Measurements from ENCODE around the gene NR4A2.
A peak's percentile ranks its signal among the peaks of the same experiment; 100 is the strongest.

The NR4A2 gene

DNA sequence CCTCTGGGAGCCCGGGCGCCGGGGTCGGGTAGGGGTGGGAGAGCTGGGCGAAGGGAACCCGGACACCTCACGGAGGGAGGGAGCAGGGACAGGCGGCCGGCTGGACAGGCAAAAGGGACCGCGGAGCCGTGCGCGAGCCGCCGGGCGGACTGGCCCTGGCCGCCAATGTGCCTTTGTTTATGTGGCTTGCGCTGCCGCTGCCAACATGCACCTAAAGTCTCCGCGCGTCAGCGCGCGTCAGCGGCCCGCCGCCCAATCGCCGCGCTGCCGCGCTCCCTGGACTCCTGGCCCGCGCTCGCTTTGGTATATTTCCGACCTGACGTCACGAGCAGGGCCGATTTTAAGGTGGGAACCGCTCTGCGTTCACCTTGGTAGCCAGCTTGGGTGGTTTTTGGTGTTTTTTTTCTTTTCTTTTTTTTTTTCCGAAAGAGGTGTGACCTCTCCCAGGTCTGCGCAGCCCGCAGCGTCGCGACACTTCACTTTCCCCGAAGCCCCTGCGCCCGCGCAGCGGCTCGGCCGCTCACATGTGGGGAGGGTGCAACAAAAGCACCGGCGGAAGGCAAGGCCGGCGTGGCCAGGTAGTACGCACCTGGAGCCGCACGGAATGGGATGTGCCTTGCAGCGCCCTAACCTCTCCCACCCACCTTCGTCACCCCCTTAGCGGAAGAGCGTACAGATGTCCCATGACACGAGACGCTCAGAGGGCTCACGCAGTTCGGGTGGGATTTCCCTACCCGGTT is at the start of gene NR4A2:
Gene NR4A2, minus strand, starts transcription at position 188 of the 740 bp plus-strand sequence. CDS start 2,535 bp downstream, outside the sequence.
- peak; percentile 79 to 84 for DNase-seq (ENCODE audit: low read depth in 2 of 2)

- no peak for DNase-seq (ENCODE audit: low read depth in 2 of 2)
Measured at GRCh38 chr2:156380117-156380645, 47.7 kb upstream of the NR4A2 start.

- DNase-seq (ENCODE audit: low read depth in 2 of 2): no peak
Measured at GRCh38 chr2:156379714-156380113, 47.2 kb upstream of the NR4A2 start.

DNA sequence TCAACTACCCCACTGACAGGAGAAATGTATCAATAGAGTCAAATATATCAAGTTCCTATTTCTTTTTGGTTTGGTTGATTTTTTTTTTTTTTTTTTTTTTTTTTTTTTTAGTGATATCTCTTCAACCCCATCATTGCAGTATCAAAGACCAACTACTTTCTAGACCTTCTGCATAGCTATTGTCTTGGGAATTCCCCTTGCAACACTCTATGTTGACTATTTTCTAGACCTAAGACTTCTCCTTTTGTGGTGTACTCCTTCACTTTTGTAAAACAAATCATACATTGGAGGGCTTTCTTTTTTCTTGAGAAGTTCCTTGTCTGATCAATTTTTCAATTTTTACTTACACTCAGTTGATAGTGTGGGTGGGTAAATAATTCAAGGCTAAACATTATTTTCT is 46.5 kb upstream of the NR4A2 start:
- no peak for DNase-seq (ENCODE audit: low read depth in 2 of 2)

GRCh38 chr2:156366753-156367152 is 34.2 kb upstream of the NR4A2 start:
- DNase-seq (ENCODE audit: low read depth in 2 of 2): no peak

GRCh38 chr2:156363141-156363540 is 30.6 kb upstream of the NR4A2 start:
- no peak for DNase-seq (ENCODE audit: low read depth in 2 of 2)

- DNase-seq (ENCODE audit: low read depth in 2 of 2): no peak
Measured at GRCh38 chr2:156356014-156356754, 23.7 kb upstream of the NR4A2 start.

DNA sequence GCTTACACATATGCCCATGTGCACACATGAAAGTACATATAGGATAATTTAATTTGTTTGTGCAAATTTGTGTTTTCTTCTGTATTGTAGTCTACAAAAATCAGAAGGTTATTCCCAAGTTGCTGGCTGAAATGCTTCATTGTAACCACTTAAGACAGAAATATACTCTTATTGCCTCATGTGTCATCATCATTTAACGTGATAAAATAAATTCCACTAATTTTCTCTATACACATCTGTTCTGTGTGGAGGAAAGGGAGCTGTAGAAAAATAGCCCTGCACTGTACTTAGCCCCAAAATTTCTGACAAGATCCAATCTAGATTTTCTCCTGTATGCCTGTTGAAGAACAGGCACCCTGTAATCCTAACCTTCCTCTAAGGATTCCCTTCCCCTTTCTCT is 20.4 kb upstream of the NR4A2 start:
- no peak for DNase-seq (ENCODE audit: low read depth in 2 of 2)

GRCh38 chr2:156350374-156351142 is 18.0 kb upstream of the NR4A2 start:
- DNase-seq (ENCODE audit: low read depth in 2 of 2): no peak

DNA sequence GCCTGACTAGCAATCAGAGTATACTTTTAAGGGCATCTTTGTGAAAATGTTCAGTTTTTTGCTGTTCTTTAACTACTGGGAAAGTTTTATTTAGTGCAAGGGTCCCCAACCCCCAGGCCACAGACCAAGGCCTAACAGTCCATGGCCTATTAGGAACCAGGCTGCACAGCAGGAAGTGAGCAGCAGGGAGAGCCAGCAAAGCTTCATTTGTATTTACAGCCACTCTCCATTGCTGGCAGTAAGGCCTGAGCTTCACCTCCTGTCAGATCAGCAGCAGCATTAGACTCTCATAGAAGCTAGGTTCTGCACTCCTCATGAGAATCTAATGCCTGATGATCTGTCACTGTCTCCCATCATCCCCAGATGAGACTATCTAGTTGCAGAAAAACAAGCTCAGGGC is 17.1 kb upstream of the NR4A2 start:
- no peak for DNase-seq (ENCODE audit: low read depth in 2 of 2)

- DNase-seq (ENCODE audit: low read depth in 2 of 2): no peak
Measured at GRCh38 chr2:156349161-156349560, 16.6 kb upstream of the NR4A2 start.

GRCh38 chr2:156347431-156347830 is 14.9 kb upstream of the NR4A2 start:
- no peak for DNase-seq (ENCODE audit: low read depth in 2 of 2)

DNA sequence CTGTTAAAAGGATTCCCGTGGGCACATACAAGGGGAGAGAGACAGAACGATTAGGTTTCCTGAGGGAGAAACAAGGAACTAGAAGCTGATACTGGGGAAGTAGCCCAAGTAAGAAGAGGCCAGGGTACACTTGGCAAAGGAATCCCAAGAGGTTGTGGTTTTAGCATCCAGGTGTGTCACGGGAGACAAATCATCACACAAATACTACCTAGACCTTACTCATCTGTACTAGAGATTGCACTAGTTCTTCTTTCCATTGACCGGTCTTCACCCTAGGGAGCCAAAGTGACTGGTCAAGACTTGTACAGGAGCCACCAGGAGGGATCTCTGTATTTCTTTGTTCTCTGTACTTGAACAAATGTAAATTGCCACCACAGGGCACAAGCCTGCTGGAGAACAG is 14.2 kb upstream of the NR4A2 start:
- DNase-seq (ENCODE audit: low read depth in 2 of 2): no peak

- DNase-seq (ENCODE audit: low read depth in 2 of 2): no peak
Measured at GRCh38 chr2:156345582-156345981, 13.1 kb upstream of the NR4A2 start.

DNA sequence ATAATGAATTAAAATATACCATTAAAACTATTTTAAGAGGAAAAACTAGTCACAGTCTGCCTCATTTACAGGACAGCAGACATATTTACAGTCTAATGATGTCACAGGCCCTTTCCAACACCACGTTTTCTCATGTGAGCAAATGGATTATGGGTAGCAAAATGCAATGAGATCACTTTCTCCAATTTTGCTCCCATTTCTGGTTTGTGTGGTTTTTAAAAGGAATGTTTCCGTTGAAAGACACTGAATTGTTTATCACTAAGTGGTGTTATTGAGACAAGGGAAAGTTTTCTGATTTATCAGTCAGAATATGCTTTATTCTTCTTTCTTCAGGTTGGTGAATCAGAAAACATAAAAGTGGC is 11.4 kb upstream of the NR4A2 start:
- no peak for DNase-seq (ENCODE audit: low read depth in 2 of 2)

GRCh38 chr2:156343096-156343939 is 10.8 kb upstream of the NR4A2 start:
- DNase-seq (ENCODE audit: low read depth in 2 of 2): no peak

GRCh38 chr2:156342254-156343095 is 10.0 kb upstream of the NR4A2 start:
- DNase-seq (ENCODE audit: low read depth in 2 of 2): peak; percentile 76

GRCh38 chr2:156341452-156342253 is 9.1 kb upstream of the NR4A2 start:
- peak; percentile 75 to 77 for DNase-seq (ENCODE audit: low read depth in 2 of 2)

GRCh38 chr2:156340804-156341451 is 8.4 kb upstream of the NR4A2 start:
- no peak for DNase-seq (ENCODE audit: low read depth in 2 of 2)

All from stimulated activated CD8-positive, alpha-beta memory T cell treated with anti-CD3 and anti-CD28 coated beads, Interleukin-7, amount 100 ng/mL, for 1 hour (primary cell).